Measurements from ENCODE around the gene PCK1. TPM values are rescaled to one million over a fixed set of nuclear protein-coding genes. Genes with fewer than 3 reads are reported as not detected.

PCK1 gene
- total and polyA plus RNA-seq, 2 of the 8 experiments (the other 6 are each of a cell fraction or from before 2014, with no cell fraction given): not detected

DNA sequence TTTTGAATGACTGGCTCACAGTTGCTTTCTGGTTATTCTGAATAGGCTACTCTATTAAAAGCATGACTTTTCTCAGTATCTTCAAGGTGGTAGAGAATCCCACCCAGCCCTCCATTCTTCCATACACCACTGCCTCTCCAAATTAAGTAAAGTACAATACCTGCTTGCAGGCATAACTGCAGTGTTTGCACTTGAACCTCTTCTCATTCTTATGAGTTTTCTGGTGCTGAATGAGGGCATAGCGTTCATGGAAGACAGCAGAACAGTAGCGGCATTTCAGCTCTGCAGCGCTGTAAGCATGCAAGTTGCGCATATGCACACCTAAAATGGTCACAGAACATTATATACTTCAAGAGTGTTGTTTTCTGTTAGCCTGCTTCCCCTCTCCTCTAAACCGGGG is 48.5 kb upstream of the PCK1 start:
- no peaks in the 10 kb centered on the region for H3K79me2 ChIP-seq (ENCODE audit: control insufficient read depth in 1 of 2, insufficient read depth in 2 of 2, low read length in 2 of 2)
- no peaks in the 10 kb centered on the region for H3K23me2 ChIP-seq (ENCODE audit: low read depth, low read length)
- H3K18ac ChIP-seq (ENCODE audit: extremely low read depth, low read length): no peak overlapping the region
- no peak overlapping the region for H4K5ac ChIP-seq (ENCODE audit: insufficient read length, low read depth, low read length)
- no peak overlapping the region for H3K4ac ChIP-seq (replicated peaks; ENCODE audit: insufficient read length, low read depth, low read length)
- no peaks in the 10 kb centered on the region for H3K79me1 ChIP-seq (ENCODE audit: low read depth, low read length)
- no peak overlapping the region for H4K91ac ChIP-seq (replicated peaks; ENCODE audit: insufficient read length, low read length)
- DNase-seq (ENCODE audit: low read depth in 1 of 2, low spot score in 2 of 2): no peak
- no peak overlapping the region for H3K56ac ChIP-seq (replicated peaks; ENCODE audit: insufficient read length, low read depth, low read length)
- H3K9ac ChIP-seq (replicated peaks in 1 of 4; ENCODE audit: extremely low read depth in 1 of 4, low read depth in 3 of 4, low read length in 3 of 4): no peak overlapping the region
- no peak overlapping the region for H2AFZ ChIP-seq (ENCODE audit: low read length)
- 89% methylated on average over 5 of the region's 5 CpGs; no CpG with 5 or more reads in 1 of the 2 experiments for WGBS, 2 experiments (ENCODE audit: extremely low coverage in 1 of 2, insufficient coverage in 1 of 2, insufficient read length in 1 of 2, insufficient replicate concordance in 2 of 2, low coverage in 1 of 2, low lambda C conversion rate in 2 of 2, missing lambda C conversion rate in 1 of 2)
- no peak overlapping the region for H4K8ac ChIP-seq (ENCODE audit: extremely low read depth, insufficient read depth, low read length)
- no peak overlapping the region for H3K4me3 ChIP-seq (ENCODE audit: extremely low read depth in 1 of 4, insufficient read depth in 2 of 4, low read depth in 3 of 4, low read length in 4 of 4)
- FAIRE-seq: no peak
- peaks cover 2 to 11% (median 4%) of the 10 kb centered on the region in 4 experiments; a peak in 4 of 7 replicates for H3K4me1 ChIP-seq (replicated peaks in 1 of 4; ENCODE audit: control insufficient read depth in 3 of 4, insufficient read depth in 4 of 4, low read length in 3 of 4)
- H3K36me3 ChIP-seq (ENCODE audit: control insufficient read depth in 2 of 4, insufficient read depth in 4 of 4, low read length in 3 of 4): no peaks in the 10 kb centered on the region
- H3K14ac ChIP-seq (ENCODE audit: insufficient read length): no peak overlapping the region
- no peak overlapping the region for H2BK12ac ChIP-seq (ENCODE audit: low read depth, low read length)
- CTCF ChIA-PET (ENCODE audit: partially characterized antibody): interaction anchor here (1.4 to 12.4 kb wide), 5 partner anchors 14 to 82 kb away, joined by 3 to 194 read pairs (median 9); no protein-coding TSS in a partner anchor
- no peak for TF ChIP-seq YY1 (IDR thresholded peaks at IDR 0.05; ENCODE audit: low read depth, low read length)
- no peak for TF ChIP-seq SP2 (IDR thresholded peaks at IDR 0.05; ENCODE audit: low read length)
- no peak for TF ChIP-seq POU5F1 (IDR thresholded peaks at IDR 0.05; ENCODE audit: low read depth, low read length)
- TF ChIP-seq, protein P1, sequence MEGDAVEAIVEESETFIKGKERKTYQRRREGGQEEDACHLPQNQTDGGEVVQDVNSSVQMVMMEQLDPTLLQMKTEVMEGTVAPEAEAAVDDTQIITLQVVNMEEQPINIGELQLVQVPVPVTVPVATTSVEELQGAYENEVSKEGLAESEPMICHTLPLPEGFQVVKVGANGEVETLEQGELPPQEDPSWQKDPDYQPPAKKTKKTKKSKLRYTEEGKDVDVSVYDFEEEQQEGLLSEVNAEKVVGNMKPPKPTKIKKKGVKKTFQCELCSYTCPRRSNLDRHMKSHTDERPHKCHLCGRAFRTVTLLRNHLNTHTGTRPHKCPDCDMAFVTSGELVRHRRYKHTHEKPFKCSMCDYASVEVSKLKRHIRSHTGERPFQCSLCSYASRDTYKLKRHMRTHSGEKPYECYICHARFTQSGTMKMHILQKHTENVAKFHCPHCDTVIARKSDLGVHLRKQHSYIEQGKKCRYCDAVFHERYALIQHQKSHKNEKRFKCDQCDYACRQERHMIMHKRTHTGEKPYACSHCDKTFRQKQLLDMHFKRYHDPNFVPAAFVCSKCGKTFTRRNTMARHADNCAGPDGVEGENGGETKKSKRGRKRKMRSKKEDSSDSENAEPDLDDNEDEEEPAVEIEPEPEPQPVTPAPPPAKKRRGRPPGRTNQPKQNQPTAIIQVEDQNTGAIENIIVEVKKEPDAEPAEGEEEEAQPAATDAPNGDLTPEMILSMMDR (IDR thresholded peaks at IDR 0.05; ENCODE audit: control extremely low read depth in 1 of 3, insufficient read depth in 1 of 3, low read depth in 1 of 3, low read length in 3 of 3): no peak
- no peak for TF ChIP-seq CHD2 (IDR thresholded peaks at IDR 0.05; ENCODE audit: low read length)
- TF ChIP-seq TAF1 (IDR thresholded peaks at IDR 0.05; ENCODE audit: low read depth, low read length): no peak
- TF ChIP-seq POLR2A (IDR thresholded peaks at IDR 0.05; ENCODE audit: control extremely low read depth in 1 of 2, low read depth in 2 of 2, low read length in 2 of 2): no peak
- no peak for TF ChIP-seq EGR1 (IDR thresholded peaks at IDR 0.05; ENCODE audit: borderline replicate concordance, low read depth, low read length)
- TF ChIP-seq CEBPB (IDR thresholded peaks at IDR 0.05; ENCODE audit: low read depth, low read length): no peak
- no peak for TF ChIP-seq SIX5 (IDR thresholded peaks at IDR 0.05; ENCODE audit: low read depth, low read length)
- TF ChIP-seq RXRA (IDR thresholded peaks at IDR 0.05; ENCODE audit: insufficient read depth, low read depth, low read length): no peak
- H4K20me1 ChIP-seq (replicated peaks in 1 of 2; ENCODE audit: control insufficient read depth in 1 of 2, insufficient read depth in 2 of 2, low read length in 2 of 2): no peaks in the 10 kb centered on the region
- 0 out of 2 replicates have a peak overlapping the region, but pooled peaks have one; percentile 75 for H2BK15ac ChIP-seq (ENCODE audit: low read length)
- no peak overlapping the region for H3K23ac ChIP-seq (ENCODE audit: insufficient read length)
- H3K27ac ChIP-seq (ENCODE audit: low read depth, low read length): no peak overlapping the region
- peak overlapping the region in 1 of 2 experiments; percentile 0; a peak in 1 of 4 replicates for H3K4me2 ChIP-seq (ENCODE audit: insufficient read depth in 1 of 2, low read depth in 2 of 2, low read length in 2 of 2)
- POLR2A ChIA-PET (ENCODE audit: partially characterized antibody): interaction anchor here (0.6 to 1.1 kb wide), 2 partner anchors 12 to 120 kb away, joined by 4 read pairs; no protein-coding TSS in a partner anchor
- no peaks in the 10 kb centered on the region for H3K27me3 ChIP-seq (replicated peaks in 1 of 4; ENCODE audit: control insufficient read depth in 3 of 4, extremely low read depth in 1 of 4, insufficient read depth in 3 of 4, low read length in 3 of 4)
- H3K9me3 ChIP-seq (ENCODE audit: insufficient read depth in 2 of 2, low read depth in 1 of 2, low read length in 1 of 2): peaks cover 0 to under 1% of the 10 kb centered on the region in 2 experiments; a peak in 2 of 4 replicates
- no peak overlapping the region for H2BK120ac ChIP-seq (replicated peaks; ENCODE audit: low read depth, low read length)
- H2AK5ac ChIP-seq (ENCODE audit: low read depth, low read length): no peak overlapping the region
- H2BK20ac ChIP-seq (ENCODE audit: low read length): no peak overlapping the region
- H2BK5ac ChIP-seq (ENCODE audit: low read depth, low read length): no peak overlapping the region

Data from H1 (cell line).